Measurements from ENCODE around the gene RAP1B. TPM values are rescaled to one million over a fixed set of nuclear protein-coding genes. Genes with fewer than 3 reads are reported as not detected.

RAP1B gene
- total and polyA plus RNA-seq, 2 of the 13 experiments (the other 11 are each of a cell fraction or from before 2014, with no cell fraction given) = 71.1 to 92.7 TPM

DNA sequence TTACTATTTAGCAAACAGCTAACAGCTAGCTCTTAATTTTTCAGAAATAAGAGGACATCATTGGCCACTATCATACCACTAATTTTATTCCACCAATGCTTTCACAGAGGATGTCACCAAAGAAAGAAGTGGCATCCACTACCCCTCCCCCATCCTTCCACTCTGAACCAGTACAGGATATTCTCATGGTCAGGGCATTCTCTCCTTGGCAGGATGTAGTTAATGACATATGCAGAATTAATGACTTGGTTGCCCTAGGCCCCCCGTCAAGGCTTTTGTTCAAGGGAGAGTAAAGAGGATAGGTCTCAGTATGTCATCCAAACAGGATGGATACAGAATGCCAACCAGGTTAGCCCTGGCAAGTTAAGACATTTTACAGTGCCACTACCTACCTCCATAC is 57.2 kb downstream of the RAP1B start (continued):
- TF ChIP-seq STAT6 (CRISPR knock-in tag; IDR thresholded peaks at IDR 0.05; ENCODE audit: borderline replicate concordance) (no peak), EED (CRISPR knock-in tag; IDR thresholded peaks at IDR 0.05) (no peak), TMF1 (CRISPR knock-in tag; IDR thresholded peaks at IDR 0.05; ENCODE audit: low read depth) (no peak)
- TF ChIP-seq, protein P1, sequence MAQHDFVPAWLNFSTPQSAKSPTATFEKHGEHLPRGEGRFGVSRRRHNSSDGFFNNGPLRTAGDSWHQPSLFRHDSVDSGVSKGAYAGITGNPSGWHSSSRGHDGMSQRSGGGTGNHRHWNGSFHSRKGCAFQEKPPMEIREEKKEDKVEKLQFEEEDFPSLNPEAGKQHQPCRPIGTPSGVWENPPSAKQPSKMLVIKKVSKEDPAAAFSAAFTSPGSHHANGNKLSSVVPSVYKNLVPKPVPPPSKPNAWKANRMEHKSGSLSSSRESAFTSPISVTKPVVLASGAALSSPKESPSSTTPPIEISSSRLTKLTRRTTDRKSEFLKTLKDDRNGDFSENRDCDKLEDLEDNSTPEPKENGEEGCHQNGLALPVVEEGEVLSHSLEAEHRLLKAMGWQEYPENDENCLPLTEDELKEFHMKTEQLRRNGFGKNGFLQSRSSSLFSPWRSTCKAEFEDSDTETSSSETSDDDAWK (CRISPR knock-in tag; IDR thresholded peaks at IDR 0.05) = no peak

GRCh38 chr12:68671179-68671578 is 60.5 kb downstream of the RAP1B start:
- H3K9ac ChIP-seq (ENCODE audit: insufficient read depth, low read depth, low read length) = no peak overlapping the region
- H3K79me2 ChIP-seq (ENCODE audit: insufficient read depth, low read length) = no peaks in the 10 kb centered on the region
- ATAC-seq (no peak), FAIRE-seq (no peak), DNase-seq (ENCODE audit: low spot score) (no peak)
- intact Hi-C loops (cut with micrococcal nuclease; ENCODE audit: unreplicated experiment) (no loop called here), in situ Hi-C loops (cut with HindIII; ENCODE audit: extremely low pct_ligation_motif_present, low pct_unique_long_range_greater_than_20kb) (no loop called here)
- no peaks in the 10 kb centered on the region for H3K9me3 ChIP-seq (ENCODE audit: low read length)
- H3K4me1 ChIP-seq (ENCODE audit: insufficient read depth, low read length) = peaks cover 3% of the 10 kb centered on the region
- ChIA-PET CTCF (ENCODE audit: low intra/inter-chr PET ratio, low total read pairs) (no interaction called here), POLR2A (no interaction called here)
- no peak overlapping the region for H3K4me3 ChIP-seq (replicated peaks in 1 of 3; ENCODE audit: insufficient read depth in 1 of 3, low read depth in 2 of 3, low read length in 3 of 3)
- WGBS (ENCODE audit: low lambda C conversion rate) = 58% methylated on average over 4 of the region's 4 CpGs
- H3K4me2 ChIP-seq (ENCODE audit: low read depth, low read length) = no peak overlapping the region
- BruUV-seq (replicated peaks) = no TSS peak
- H3K27ac ChIP-seq (ENCODE audit: extremely low read length, insufficient read depth, low read length) = no peak overlapping the region
- no peaks in the 10 kb centered on the region; the same call in 1 of the 2 replicates for H4K20me1 ChIP-seq (ENCODE audit: insufficient read depth, low read length)
- H3K36me3 ChIP-seq (replicated peaks in 1 of 2; ENCODE audit: control insufficient read depth in 1 of 2, insufficient read depth in 2 of 2, low read length in 2 of 2) = no peaks in the 10 kb centered on the region
- no peak overlapping the region for H2AFZ ChIP-seq (ENCODE audit: low read length)
- no peaks in the 10 kb centered on the region for H3K27me3 ChIP-seq (ENCODE audit: control insufficient read depth in 1 of 2, insufficient read depth in 2 of 2, low read length in 2 of 2)
- TF ChIP-seq ZNF737 (CRISPR knock-in tag; IDR thresholded peaks at IDR 0.05; ENCODE audit: borderline replicate concordance) = no peak
- no peak for TF ChIP-seq SP140L (CRISPR knock-in tag; IDR thresholded peaks at IDR 0.05; ENCODE audit: borderline replicate concordance)
- TF ChIP-seq, protein P2, sequence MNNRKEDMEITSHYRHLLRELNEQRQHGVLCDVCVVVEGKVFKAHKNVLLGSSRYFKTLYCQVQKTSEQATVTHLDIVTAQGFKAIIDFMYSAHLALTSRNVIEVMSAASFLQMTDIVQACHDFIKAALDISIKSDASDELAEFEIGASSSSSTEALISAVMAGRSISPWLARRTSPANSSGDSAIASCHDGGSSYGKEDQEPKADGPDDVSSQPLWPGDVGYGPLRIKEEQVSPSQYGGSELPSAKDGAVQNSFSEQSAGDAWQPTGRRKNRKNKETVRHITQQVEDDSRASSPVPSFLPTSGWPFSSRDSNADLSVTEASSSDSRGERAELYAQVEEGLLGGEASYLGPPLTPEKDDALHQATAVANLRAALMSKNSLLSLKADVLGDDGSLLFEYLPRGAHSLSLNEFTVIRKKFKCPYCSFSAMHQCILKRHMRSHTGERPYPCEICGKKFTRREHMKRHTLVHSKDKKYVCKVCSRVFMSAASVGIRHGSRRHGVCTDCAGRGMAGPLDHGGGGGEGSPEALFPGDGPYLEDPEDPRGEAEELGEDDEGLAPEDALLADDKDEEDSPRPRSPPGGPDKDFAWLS (CRISPR knock-in tag; IDR thresholded peaks at IDR 0.05; ENCODE audit: borderline replicate concordance) = no peak
- TF ChIP-seq ZNF800 (CRISPR knock-in tag; IDR thresholded peaks at IDR 0.05) = no peak
- TF ChIP-seq ZNF326 (CRISPR knock-in tag; IDR thresholded peaks at IDR 0.05; ENCODE audit: borderline replicate concordance) = no peak
- no peak for TF ChIP-seq ZNF430 (CRISPR knock-in tag; IDR thresholded peaks at IDR 0.05)
- no peak for TF ChIP-seq ZNF331 (CRISPR knock-in tag; IDR thresholded peaks at IDR 0.05)
- TF ChIP-seq ZNF180 (CRISPR knock-in tag; IDR thresholded peaks at IDR 0.05; ENCODE audit: borderline replicate concordance, low read depth) = no peak
- TF ChIP-seq TEAD3 (CRISPR knock-in tag; optimal IDR thresholded peaks at IDR 0.05; ENCODE audit: borderline replicate concordance) = no peak
- TF ChIP-seq ATF5 (CRISPR knock-in tag; IDR thresholded peaks at IDR 0.05; ENCODE audit: low read depth) = no peak
- TF ChIP-seq FOSL1 (CRISPR knock-in tag; IDR thresholded peaks at IDR 0.05; ENCODE audit: borderline replicate concordance) = no peak
- TF ChIP-seq MED13 (CRISPR knock-in tag; IDR thresholded peaks at IDR 0.05) = no peak

Data from HepG2 (cell line).